GM23338 (cell line): Measurements from ENCODE around the gene BMPER.

Experiments used
- CREB1 ChIP-seq: fragments of 250-450 bp; sonication (Bioruptor Pico); IDR thresholded peaks from 2 replicates; pipeline ENCODE4 v1.5.0; 2020; ENCODE audit warnings: low read depth, mild to moderate bottlenecking, moderate library complexity
- EZH2 ChIP-seq: fragments of 200-600 bp; sonication (generic); IDR thresholded peaks from one replicate; pipeline ENCODE4 v1.8.0; 2017; ENCODE audit warnings: antibody characterized with exemption, mild to moderate bottlenecking, low read depth; ENCODE audit not compliant: unreplicated experiment
- EZH2phosphoT487 ChIP-seq: fragments of 200-600 bp; sonication (generic); IDR thresholded peaks from one replicate; pipeline ENCODE4 v1.8.1; 2018; ENCODE audit warnings: antibody characterized with exemption; ENCODE audit not compliant: unreplicated experiment
- JUNB ChIP-seq: IDR thresholded peaks from one replicate; pipeline ENCODE4 v1.6.1; 2016; ENCODE audit warnings: antibody characterized with exemption; ENCODE audit not compliant: unreplicated experiment
- POLR2AphosphoS5 ChIP-seq: IDR thresholded peaks from 2 replicates; pipeline ENCODE4 v1.6.1; 2016; ENCODE audit warnings: antibody characterized with exemption, low read depth
- ZNF331 ChIP-seq: fragments of 250-450 bp; sonication (Bioruptor Pico); IDR thresholded peaks from 2 replicates; pipeline ENCODE4 v1.5.0; 2020; ENCODE audit warnings: low read depth, mild to moderate bottlenecking, moderate library complexity
- TF ChIP-seq, protein P1 (sequence below), 2 experiments: fragments of 200-600 bp in 1 of 2; sonication (generic) in 1 of 2; conservative IDR thresholded peaks; 2 replicates each; pipeline versions ENCODE4 v1.5.1 to v1.6.1; 2016 to 2017; ENCODE audit warnings: antibody characterized with exemption in 2 of 2, low read depth in 2 of 2, mild to moderate bottlenecking in 2 of 2, moderate library complexity in 1 of 2
- TF ChIP-seq, protein P2 (sequence below): IDR thresholded peaks from 2 replicates; pipeline ENCODE4 v1.6.1; 2016; ENCODE audit warnings: antibody characterized with exemption
- TF ChIP-seq, protein P3 (sequence below): IDR thresholded peaks from one replicate; pipeline ENCODE4 v1.6.1; 2018; ENCODE audit warnings: antibody characterized with exemption; ENCODE audit not compliant: unreplicated experiment
- TF ChIP-seq, protein P4 (sequence below): fragments of 250-450 bp; sonication (Bioruptor Pico); IDR thresholded peaks from 2 replicates; pipeline ENCODE4 v1.5.0; 2020; ENCODE audit warnings: mild to moderate bottlenecking, moderate library complexity

DNA sequence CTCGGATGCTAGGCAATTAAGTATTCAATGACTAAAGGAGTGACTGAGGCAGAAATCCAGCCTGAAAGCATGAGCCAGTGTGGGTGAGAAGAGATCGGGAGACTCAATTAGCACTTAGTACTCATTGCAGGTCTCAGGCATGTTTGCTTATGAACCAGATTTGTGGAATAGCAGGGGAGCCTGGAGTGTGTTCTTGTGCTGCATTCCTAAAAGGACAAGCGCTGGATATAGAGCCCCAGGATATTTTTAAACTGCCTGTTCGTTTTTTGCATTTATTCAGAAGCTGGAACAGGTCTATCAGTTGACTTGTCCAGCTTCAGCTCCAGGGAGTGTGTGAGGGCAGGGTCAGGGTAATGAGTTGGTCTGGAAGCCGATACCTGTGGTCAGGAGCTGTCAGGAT is 120.3 kb downstream of the BMPER start:
- TF ChIP-seq EZH2: no peak
- TF ChIP-seq, protein P1, sequence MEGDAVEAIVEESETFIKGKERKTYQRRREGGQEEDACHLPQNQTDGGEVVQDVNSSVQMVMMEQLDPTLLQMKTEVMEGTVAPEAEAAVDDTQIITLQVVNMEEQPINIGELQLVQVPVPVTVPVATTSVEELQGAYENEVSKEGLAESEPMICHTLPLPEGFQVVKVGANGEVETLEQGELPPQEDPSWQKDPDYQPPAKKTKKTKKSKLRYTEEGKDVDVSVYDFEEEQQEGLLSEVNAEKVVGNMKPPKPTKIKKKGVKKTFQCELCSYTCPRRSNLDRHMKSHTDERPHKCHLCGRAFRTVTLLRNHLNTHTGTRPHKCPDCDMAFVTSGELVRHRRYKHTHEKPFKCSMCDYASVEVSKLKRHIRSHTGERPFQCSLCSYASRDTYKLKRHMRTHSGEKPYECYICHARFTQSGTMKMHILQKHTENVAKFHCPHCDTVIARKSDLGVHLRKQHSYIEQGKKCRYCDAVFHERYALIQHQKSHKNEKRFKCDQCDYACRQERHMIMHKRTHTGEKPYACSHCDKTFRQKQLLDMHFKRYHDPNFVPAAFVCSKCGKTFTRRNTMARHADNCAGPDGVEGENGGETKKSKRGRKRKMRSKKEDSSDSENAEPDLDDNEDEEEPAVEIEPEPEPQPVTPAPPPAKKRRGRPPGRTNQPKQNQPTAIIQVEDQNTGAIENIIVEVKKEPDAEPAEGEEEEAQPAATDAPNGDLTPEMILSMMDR (conservative IDR thresholded peaks at IDR 0.05; ENCODE audit: low read depth in 2 of 2): no peak
- TF ChIP-seq JUNB: no peak
- TF ChIP-seq, protein P2, sequence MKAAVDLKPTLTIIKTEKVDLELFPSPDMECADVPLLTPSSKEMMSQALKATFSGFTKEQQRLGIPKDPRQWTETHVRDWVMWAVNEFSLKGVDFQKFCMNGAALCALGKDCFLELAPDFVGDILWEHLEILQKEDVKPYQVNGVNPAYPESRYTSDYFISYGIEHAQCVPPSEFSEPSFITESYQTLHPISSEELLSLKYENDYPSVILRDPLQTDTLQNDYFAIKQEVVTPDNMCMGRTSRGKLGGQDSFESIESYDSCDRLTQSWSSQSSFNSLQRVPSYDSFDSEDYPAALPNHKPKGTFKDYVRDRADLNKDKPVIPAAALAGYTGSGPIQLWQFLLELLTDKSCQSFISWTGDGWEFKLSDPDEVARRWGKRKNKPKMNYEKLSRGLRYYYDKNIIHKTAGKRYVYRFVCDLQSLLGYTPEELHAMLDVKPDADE: no peak
- no peak for TF ChIP-seq EZH2phosphoT487
- TF ChIP-seq, protein P3, sequence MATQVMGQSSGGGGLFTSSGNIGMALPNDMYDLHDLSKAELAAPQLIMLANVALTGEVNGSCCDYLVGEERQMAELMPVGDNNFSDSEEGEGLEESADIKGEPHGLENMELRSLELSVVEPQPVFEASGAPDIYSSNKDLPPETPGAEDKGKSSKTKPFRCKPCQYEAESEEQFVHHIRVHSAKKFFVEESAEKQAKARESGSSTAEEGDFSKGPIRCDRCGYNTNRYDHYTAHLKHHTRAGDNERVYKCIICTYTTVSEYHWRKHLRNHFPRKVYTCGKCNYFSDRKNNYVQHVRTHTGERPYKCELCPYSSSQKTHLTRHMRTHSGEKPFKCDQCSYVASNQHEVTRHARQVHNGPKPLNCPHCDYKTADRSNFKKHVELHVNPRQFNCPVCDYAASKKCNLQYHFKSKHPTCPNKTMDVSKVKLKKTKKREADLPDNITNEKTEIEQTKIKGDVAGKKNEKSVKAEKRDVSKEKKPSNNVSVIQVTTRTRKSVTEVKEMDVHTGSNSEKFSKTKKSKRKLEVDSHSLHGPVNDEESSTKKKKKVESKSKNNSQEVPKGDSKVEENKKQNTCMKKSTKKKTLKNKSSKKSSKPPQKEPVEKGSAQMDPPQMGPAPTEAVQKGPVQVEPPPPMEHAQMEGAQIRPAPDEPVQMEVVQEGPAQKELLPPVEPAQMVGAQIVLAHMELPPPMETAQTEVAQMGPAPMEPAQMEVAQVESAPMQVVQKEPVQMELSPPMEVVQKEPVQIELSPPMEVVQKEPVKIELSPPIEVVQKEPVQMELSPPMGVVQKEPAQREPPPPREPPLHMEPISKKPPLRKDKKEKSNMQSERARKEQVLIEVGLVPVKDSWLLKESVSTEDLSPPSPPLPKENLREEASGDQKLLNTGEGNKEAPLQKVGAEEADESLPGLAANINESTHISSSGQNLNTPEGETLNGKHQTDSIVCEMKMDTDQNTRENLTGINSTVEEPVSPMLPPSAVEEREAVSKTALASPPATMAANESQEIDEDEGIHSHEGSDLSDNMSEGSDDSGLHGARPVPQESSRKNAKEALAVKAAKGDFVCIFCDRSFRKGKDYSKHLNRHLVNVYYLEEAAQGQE: no peak
- no peak for TF ChIP-seq POLR2AphosphoS5
- TF ChIP-seq, protein P4, sequence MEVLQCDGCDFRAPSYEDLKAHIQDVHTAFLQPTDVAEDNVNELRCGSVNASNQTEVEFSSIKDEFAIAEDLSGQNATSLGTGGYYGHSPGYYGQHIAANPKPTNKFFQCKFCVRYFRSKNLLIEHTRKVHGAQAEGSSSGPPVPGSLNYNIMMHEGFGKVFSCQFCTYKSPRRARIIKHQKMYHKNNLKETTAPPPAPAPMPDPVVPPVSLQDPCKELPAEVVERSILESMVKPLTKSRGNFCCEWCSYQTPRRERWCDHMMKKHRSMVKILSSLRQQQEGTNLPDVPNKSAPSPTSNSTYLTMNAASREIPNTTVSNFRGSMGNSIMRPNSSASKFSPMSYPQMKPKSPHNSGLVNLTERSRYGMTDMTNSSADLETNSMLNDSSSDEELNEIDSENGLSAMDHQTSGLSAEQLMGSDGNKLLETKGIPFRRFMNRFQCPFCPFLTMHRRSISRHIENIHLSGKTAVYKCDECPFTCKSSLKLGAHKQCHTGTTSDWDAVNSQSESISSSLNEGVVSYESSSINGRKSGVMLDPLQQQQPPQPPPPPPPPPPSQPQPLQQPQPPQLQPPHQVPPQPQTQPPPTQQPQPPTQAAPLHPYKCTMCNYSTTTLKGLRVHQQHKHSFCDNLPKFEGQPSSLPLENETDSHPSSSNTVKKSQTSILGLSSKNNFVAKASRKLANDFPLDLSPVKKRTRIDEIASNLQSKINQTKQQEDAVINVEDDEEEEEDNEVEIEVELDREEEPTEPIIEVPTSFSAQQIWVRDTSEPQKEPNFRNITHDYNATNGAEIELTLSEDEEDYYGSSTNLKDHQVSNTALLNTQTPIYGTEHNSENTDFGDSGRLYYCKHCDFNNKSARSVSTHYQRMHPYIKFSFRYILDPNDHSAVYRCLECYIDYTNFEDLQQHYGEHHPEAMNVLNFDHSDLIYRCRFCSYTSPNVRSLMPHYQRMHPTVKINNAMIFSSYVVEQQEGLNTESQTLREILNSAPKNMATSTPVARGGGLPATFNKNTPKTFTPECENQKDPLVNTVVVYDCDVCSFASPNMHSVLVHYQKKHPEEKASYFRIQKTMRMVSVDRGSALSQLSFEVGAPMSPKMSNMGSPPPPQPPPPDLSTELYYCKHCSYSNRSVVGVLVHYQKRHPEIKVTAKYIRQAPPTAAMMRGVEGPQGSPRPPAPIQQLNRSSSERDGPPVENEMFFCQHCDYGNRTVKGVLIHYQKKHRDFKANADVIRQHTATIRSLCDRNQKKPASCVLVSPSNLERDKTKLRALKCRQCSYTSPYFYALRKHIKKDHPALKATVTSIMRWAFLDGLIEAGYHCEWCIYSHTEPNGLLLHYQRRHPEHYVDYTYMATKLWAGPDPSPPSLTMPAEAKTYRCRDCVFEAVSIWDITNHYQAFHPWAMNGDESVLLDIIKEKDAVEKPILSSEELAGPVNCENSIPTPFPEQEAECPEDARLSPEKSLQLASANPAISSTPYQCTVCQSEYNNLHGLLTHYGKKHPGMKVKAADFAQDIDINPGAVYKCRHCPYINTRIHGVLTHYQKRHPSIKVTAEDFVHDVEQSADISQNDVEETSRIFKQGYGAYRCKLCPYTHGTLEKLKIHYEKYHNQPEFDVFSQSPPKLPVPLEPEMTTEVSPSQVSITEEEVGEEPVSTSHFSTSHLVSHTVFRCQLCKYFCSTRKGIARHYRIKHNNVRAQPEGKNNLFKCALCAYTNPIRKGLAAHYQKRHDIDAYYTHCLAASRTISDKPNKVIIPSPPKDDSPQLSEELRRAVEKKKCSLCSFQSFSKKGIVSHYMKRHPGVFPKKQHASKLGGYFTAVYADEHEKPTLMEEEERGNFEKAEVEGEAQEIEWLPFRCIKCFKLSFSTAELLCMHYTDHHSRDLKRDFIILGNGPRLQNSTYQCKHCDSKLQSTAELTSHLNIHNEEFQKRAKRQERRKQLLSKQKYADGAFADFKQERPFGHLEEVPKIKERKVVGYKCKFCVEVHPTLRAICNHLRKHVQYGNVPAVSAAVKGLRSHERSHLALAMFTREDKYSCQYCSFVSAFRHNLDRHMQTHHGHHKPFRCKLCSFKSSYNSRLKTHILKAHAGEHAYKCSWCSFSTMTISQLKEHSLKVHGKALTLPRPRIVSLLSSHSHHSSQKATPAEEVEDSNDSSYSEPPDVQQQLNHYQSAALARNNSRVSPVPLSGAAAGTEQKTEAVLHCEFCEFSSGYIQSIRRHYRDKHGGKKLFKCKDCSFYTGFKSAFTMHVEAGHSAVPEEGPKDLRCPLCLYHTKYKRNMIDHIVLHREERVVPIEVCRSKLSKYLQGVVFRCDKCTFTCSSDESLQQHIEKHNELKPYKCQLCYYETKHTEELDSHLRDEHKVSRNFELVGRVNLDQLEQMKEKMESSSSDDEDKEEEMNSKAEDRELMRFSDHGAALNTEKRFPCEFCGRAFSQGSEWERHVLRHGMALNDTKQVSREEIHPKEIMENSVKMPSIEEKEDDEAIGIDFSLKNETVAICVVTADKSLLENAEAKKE: no peak
- no peak for TF ChIP-seq CREB1 (CRISPR knock-in tag)
- TF ChIP-seq ZNF331: no peak
